ENCODE results near the gene GLOD4.

DNA sequence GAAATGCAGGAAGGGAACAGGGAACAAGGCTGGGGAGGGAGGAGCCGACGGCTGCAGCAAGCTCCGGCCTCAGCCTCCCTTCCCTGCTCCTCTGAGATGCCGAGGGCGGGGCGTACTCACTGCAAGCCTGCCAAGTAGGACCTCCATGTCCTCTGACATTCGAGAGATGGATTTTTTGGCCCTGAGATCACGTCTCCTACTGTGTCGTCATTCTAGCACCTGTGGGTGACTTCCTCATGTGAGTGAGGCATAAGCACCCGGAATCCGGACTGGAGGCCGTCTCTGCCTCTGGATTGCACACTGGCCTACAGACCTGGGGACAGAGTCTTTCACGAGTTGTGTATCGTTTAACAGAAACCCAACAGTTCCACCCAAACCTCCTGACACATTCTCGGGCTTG is 14.5 kb upstream of the GLOD4 start:
- TF ChIP-seq, protein P1, sequence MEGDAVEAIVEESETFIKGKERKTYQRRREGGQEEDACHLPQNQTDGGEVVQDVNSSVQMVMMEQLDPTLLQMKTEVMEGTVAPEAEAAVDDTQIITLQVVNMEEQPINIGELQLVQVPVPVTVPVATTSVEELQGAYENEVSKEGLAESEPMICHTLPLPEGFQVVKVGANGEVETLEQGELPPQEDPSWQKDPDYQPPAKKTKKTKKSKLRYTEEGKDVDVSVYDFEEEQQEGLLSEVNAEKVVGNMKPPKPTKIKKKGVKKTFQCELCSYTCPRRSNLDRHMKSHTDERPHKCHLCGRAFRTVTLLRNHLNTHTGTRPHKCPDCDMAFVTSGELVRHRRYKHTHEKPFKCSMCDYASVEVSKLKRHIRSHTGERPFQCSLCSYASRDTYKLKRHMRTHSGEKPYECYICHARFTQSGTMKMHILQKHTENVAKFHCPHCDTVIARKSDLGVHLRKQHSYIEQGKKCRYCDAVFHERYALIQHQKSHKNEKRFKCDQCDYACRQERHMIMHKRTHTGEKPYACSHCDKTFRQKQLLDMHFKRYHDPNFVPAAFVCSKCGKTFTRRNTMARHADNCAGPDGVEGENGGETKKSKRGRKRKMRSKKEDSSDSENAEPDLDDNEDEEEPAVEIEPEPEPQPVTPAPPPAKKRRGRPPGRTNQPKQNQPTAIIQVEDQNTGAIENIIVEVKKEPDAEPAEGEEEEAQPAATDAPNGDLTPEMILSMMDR (IDR thresholded peaks at IDR 0.05), result no peak
- no peak for TF ChIP-seq POLR2A (IDR thresholded peaks at IDR 0.05)
